CD4-positive, alpha-beta T cell treated with Interleukin-2 at 100 ng/mL for 4 hours (primary cell): Measurements from ENCODE around the gene PLXNA2.

ENCODE experiments used
- DNase-seq: peaks from one replicate; pipeline ENCODE4 v3.0.0-alpha.2; 2020; ENCODE audit warnings: low spot score

PLXNA2 gene

DNA sequence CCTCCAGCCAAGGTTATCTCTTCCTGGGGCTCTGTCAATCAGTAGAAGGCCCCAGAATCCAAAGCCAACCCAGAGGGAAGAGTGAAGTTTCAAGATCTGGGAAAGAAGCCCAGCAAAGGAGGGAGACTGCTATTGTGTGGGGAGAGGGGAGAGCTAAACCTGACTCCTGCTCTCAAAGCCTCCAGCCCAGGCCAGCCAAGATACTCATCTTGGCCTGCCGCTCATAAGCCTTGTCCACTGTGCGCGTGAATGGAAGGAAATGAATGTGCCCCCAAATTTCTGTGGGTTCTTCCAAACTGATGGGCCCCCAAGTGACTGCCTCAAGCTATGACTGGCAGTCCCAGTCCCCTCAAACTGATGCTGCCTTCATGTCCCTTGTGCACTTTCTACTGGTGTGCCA, 2.0 kb downstream of the PLXNA2 start:
- DNase-seq, result no peak

DNA sequence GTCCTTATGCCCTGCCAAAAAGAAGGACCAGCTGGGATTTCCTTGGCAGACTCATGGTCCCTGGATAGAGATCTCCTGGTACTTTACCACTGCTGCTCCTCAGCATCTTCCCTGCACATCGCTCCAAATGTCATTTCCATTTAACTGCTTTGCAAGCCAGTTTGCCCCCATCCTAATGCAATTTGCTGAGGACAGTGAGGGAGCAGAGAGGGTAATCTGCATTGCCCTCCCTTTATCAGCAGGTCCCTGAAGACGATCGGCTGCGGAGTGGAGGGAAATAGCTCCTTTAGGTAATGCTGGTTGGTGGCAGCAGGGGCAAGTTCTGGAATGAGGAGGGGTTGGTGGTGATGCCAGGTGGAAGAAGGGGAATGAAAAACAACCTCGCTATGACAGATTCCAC, 2.7 kb downstream of the PLXNA2 start:
- no peak for DNase-seq

DNA sequence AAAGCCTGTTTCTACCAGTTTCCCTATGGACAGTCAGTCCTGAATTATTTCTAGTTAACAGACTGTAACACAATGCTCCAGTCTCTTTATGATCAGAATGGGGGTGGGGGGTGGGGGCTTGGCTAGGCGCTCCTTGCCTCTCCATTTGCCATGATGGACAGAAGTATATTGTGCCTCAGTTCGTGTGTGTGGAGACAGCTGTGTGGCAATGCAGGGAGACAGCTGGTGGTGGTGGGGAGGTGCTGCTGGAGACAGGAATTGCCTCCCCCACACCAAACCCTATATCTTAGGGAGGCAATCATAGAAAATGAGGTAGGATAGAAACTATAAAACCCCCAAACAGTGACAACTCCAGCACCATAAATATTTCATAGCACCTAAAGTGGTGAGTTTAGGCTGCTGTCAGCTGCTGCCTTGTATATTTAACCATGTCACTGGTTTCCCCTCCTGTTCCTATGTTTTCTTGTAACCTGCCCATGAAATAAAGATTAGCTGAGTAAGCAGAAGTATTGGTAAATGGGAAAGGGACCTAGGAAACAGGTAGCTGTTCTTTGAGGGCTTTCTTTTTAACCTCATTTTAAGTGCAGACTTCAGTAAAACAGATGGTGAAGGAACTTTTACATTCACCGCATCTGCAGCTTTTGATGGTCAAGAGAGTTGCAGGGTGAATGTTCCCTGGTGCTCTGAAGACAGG, 3.4 kb downstream of the PLXNA2 start:
- DNase-seq, result no peak

DNA sequence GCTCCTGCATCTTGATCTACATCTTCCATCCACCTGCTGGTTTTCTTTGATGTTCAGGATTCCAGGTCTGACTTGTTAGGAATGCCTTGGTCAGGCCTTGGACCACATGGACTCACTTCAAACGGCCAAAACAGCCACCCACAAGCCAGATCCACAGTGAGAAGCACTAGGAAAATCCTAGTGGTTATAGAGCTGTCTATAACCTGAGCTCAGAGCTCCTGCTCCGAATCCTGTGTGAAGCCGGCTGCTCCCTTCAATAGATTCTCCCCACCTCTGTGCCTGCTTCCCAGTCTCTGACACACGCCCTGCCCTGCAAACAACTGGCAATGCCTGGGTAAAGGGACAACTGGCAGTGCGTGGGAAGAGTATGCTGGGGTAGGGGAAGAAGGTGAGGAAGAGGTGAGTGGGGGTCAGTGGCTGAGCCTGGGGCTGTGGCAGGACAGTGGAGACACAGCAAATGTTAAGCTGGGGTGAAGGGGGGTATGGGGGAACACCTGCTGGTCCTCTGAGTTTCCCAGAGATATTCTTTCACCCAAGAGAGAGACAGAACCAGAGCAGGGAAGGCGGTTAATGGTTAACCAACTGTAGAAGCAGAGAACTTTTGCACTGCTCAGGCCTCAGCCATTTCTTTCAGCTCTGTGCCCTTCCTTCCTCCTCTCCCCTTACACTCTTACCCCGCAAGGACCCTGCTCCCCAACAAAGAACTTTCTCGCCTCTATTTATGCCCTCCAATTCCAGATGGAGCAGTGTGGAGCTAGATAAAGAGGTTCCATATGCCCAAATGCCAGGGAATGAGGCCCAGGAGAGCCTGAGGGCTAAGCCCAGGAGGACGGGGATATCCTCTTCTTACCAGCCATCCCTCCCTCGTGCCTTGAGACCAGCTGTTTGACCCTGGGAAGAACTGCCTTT, 4.5 kb downstream of the PLXNA2 start:
- DNase-seq, result no peak

DNA sequence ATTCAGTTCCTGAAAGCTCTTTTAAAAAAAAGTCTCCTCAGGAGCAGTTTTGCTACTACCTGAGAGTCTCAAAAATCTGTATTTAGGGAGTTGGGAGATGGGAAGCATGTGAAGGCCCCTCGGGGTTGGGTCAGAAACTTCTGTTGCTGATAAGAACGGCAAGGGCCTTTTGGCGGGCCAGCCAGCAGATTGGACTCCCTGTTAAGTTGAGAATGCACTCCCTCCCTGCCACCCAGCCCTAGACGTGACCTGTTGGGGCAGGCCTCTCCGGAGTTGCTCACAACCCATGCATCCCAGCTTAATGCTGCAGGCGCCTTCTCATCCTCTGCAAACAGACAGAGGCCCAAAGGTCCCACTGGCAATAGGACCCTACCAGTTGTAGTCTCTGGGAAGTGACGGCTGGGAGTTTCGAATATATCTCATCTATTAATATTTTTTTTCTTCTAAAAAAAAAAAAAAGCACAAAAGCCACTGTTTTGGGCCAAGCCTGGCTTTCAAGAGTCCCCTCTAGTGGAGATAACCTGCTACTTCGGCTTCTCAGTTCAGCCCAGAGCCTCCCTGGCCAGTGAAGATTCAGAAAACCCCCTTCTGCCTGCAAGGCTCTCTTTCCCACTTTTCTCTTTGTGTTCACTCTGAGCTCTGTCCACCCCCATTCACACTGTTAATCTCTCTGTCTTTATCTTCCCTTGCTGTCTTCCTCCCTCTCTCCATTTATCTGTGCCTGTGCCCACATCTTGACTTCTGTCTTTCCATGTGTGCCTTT, 5.3 kb downstream of the PLXNA2 start:
- DNase-seq, result peak; percentile 27

DNA sequence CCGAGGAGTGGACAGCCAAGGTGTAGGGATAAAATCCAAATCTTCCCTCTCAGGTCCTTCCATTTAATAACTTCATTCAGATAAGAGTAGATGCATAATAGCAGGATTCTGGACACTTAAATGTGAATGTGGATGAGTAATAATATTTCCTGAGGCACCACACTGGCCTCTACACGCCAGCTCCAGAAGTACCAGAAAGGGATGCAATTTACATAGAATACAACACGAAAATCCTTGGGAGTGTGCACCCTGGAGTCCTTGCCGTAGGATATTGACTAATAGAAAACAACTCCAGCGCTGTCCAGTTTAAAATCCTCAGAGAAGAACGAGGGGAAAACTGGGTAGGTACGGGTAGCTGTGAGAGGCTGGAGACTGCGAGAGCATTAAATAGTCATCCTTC, 6.9 kb downstream of the PLXNA2 start:
- DNase-seq, result no peak

DNA sequence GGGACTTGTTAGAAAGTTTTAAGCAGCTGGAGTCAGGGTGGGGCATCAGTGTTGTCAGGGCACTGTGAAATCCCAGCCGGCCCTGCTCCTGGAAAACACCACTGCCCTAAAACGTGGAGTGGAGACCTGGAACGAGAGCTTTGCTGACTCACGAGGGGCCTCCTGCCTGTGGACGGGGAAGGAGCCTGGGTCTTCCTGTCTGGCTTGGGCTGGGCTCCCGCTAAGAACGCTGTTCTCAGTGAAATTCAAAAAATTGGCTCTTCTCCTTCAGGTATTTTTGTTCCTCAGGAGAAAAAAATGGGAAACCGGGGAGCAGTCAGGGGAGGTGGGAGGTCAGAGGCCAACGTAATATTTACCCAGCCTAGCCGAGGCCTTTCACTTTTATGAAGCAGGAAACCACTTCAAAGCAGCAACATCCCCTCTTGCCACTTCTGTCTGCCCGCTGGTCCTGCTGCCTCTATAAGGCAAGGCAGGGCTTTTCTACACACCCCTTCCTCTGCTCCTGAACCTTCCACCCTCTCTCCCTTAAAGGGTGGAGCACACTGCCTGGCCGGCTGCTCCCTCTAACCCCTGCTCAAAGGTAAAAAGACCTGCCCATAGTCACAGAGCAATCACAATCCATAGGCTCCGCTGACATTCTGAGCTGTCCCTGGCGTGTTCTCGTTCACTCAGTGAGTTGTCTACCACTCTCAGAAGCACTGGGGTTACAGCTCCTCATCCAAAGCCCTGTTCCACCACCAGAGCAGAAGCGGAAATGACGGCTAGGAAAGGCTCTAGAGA, 8.0 kb downstream of the PLXNA2 start:
- DNase-seq, result no peak

DNA sequence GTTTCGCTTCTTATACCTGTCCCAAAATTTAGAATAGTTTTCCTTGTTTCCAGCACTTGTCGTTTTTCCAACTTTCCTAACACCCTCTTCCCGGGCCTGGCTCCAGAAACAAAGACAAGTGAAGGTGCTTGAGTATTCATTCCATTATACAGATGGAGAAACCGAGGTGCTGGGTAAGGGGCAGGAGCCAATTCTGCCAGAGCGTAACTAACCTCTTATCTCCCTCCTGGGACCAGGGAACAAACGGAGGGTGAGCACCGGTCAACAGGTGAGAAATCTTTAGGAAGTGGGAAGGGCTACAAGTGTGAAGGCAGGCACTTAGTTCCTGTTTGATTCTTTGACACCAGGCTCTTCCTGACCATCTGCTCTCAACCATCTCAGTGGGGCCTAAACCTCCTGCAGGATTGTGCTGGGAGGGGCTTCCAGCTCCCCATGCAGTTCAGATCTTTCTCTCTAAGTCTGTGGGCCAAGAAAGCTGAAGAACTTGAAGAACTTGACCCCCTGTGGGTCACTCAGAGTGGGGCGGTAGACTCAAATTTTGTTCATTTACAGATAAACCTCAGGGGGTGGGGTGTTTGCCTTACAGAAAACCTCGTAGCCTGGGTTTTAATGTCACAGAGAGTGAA, 8.7 kb downstream of the PLXNA2 start:
- no peak for DNase-seq

DNA sequence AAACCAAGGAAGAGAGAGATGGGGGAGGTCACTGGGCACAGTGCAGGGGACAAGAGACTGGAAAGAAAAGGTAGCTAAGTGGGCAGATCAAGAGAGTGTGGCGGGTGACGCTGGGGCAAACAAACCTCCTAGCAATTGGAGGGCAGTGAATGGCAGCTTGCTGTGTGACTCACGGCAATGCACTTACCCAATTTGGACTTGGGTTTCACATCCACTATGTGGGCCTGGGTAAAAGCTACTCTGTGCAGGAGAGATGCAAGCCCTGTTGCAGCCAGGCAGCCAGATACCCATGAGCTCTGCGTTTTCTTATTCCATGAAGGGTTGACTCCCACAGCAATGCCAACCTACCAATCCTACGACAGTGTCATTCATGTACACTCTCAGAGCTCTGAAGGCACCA, 9.5 kb downstream of the PLXNA2 start:
- DNase-seq, result no peak

DNA sequence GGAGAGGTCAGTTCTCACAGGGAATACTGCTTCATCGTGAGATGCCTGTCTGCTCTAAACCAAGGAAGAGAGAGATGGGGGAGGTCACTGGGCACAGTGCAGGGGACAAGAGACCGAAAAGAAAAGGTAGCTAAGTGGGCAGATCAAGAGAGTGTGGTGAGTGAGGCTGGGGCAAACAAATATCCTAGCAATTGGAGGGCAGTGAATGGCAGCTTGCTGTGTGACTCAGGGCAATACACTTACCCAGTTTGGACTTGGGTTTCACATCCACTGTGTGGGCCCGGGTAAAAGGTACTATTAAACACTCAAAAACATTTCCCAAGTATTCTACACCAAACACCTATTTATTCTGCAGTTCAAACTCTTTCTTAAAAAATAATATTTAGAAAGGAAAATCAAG, 10.2 kb downstream of the PLXNA2 start:
- no peak for DNase-seq

DNA sequence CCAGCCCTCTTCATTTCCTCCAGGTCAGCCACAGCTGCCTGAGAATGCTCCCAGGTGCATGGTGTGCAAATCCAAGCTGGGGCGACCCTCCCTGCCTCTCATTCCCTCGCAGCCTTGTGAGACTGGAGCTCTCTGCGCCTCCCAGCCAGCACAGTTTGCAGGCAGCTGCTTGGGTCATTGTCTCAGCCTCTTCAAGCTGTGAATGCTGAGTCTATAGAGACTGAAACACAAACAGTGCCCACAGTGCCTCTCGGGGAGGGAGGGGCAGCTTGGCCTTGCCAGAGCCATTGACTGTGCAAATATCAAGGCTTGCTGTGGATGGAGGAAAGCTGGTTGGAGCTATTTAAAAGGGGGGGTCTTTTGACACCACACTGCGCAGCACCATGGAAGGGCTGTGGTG, 10.6 kb downstream of the PLXNA2 start:
- no peak for DNase-seq

DNA sequence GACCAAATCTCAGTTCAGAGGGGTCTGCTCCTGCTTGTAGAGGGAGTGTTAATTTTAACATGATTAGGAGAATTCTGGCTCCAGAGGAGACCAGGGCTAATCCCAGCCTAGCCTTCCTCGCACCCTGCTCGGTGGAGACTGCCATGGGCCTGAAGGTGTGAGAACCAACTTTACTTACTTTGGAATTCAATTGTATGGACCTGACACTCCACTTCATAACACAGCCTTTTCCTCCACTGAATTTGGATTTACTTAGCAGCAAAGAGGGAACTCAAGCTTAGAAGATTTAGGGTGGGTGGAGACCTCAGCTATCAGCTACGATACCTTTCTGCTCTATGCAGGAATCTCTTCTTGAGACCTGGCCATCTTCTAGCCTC, 11.5 kb downstream of the PLXNA2 start:
- DNase-seq, result no peak

DNA sequence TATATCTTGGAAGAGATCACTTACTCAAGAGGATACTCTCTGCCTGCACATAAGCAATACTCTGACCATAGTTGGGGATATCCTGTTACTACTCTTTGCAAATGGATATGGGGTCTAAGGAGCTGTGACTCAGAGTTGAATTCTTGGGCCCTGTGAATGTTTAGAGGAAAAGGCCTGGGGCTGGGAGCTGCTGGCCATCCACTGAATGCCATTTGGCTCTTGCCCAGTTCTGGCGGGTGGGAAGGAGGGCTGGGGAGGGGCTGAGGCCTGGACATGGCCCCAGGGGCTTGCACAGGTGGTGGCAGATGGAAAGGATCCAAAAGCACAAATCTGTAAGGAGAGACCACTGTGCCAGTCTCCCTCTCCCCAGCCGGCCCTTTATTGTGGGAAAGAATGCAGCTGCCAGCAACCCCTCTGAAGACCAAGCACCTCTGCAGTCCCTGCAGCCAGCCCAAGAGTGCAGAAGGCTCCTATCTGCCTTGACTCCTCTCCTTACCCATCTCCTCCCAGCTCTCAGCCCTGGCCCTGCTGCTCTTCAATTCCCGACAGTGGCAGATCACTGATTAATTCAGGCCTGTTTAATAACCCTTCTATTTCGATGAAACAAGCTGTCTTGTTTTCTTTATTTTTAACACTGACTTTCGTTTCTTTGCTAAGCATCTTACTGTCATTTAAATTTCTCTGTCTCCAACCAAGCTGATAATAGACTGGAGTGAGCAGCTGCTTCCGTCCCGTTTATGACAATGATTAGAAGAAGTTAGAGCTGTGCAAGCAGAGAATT, 12.1 kb downstream of the PLXNA2 start:
- no peak for DNase-seq

DNA sequence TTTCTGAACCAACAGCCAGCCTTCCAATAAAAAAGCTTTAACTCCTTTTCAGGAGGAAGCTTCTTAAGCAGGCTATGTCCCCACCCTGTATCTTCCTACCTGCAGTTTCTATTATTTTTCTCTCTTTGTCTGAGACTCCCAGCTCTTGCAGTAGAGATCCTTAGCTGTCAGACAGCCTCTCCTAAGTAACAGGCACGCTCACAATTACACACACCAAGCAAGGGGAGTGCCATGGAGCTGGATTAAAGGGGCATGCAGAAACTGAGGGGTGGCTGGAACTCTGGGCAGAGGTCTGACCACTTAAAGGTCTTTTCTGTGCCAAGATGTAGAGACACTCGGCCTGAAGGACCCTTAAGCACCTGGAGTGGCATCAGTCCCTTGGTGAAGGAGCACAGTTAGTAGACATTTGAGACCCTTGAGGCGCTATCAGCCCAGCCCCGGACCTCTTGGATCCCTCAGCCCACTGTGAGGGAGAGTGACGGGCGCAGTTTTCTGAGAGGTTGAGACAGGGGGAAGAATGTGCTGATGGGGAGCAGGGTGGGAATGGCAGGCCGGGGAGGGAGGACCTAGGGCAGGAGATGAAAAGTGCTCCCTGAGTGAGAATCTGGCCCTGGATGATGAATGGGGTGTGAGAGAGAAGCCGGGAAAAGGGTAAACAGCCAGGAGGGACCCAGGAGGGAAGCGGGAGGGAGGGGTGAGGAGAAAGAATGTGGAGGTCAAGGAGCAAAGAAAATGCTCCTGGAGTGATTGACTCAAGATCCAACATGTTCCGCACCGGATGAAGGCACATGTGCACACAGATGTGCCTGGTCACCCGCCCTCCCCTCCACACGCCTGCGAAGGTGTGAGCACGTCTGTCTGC, 13.3 kb downstream of the PLXNA2 start:
- DNase-seq, result no peak

DNA sequence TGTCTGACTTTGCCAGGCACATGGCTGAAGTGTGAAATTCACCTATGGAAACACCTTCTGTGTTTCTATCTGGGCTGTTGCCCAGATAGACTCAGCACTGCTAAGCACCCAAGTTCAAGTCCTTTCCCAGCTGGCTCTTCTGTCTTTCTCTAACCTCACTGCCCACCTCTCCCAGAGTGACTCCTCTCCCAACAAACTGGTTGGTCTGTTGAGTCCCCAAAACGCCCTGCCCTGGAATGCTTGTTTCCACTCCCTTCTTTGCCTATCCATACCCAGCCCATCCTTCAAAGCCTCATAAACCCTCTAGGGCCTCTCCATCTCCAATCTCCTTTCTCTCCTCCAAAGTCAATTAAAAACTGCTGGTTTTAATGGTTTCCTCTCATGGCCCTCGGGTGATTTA, 15.6 kb downstream of the PLXNA2 start:
- no peak for DNase-seq

DNA sequence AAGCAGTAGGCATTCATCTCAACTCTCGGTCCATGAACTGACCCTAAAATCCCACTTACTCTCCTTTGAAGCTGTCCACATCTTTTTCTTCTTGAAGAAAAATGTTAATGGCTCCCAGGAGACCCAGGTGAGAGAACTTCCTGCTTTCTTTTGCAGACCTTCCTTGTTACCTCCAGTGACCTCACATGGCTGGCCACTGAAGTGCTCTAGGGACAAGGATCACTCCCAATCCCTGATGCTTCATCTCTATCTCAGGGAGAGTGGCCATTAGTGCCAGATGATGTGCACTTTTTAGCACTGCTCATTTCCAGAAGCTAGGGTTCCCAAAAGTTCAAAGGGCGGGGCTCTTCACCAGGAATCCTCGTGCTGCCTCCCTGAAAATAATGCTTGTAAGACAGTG, 16.2 kb downstream of the PLXNA2 start:
- no peak for DNase-seq

DNA sequence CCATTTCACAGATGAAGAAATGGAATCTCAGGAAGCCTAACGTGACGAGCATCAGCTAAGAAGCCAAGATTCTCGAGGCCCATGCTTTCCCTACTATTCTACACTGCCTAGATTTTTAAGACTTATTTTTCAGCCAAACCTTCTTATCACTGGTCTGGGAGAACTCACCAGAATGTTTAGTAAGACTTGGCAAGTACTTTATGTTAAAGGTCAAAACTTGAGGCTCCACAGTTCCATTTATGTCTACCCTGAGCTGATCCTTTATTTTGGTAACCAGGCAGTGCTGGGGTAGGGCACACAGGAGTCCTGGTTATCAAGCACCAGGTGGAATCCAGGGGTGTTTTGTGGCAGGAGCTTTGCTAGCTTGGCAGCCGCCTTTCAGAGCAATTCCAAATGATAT, 16.8 kb downstream of the PLXNA2 start:
- no peak for DNase-seq

DNA sequence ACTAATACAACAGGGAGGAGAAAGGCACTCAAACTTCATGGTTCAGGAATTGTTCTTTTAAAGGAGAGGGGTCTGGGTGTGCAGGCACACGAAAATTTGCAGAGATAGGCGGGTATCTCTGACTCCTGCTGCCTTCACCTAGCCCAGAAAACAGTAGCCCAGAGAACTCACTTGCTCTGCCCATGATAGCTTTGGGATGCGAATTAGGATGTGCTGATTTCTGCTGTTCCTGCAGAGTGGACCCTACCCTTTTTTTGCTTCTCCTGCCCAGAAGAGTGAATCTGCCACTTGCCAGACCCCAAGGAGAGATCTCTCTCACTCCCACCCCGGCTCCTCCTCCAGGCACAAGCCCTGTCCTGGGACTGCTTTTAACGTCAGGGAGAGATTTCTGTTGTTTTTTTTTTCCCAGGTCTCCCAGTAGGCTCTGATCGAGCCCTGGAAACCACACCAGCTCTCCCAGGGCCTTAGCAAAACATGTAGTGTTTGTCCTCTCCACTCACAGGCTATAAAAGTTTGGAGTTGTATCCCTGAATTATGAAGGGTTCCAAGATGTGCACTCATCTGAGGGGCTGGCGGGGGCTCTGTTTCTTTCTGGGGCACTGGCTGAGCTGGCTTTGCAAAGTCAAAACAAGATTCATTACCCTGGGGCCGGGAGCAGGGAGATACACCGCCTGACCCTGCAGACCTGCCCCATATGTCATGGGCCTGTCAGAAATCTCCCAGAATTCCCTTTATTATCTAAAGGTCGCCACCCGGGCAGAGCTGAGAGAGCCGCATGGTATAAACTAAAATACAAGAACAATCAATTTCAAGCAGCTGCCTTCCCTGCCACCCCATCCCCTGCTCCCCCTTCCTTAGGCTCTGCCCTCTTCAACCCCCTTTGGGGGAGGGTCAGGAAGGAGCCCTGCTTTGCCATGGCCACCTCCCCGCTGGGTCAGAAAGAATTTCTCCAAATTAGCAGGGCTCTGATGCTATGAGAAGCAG, 17.9 kb downstream of the PLXNA2 start:
- DNase-seq, result no peak
